GM18870 (cell line): Measurements from ENCODE around the gene ARL2.
"Not testable (repeated sequence)": the region's sequence is repeated elsewhere in the genome, so short reads cannot be mapped to it uniquely, and the experiment has no call there.

ENCODE experiments used
- ATAC-seq: cut with Tn5 transposase; IDR thresholded peaks from one replicate; pipeline ENCODE4 v1.9.1; 2021; ENCODE audit warnings: moderate library complexity; ENCODE audit not compliant: unreplicated experiment

The ARL2 gene

GRCh38 chr11:65003968-65004367 lies 10.0 kb upstream of the ARL2 start:
- not testable (repeated sequence) for ATAC-seq

- ATAC-seq, result no peak
Measured at GRCh38 chr11:65008016-65008415, 5.9 kb upstream of the ARL2 start.

GRCh38 chr11:65008873-65009272 lies 5.1 kb upstream of the ARL2 start:
- ATAC-seq, result no peak

GRCh38 chr11:65013130-65013887 lies 651 bp upstream of the ARL2 start:
- ATAC-seq, result peak; percentile 67

- no peak for ATAC-seq
Measured at GRCh38 chr11:65014726-65015227, 817 bp downstream of the ARL2 start.

DNA sequence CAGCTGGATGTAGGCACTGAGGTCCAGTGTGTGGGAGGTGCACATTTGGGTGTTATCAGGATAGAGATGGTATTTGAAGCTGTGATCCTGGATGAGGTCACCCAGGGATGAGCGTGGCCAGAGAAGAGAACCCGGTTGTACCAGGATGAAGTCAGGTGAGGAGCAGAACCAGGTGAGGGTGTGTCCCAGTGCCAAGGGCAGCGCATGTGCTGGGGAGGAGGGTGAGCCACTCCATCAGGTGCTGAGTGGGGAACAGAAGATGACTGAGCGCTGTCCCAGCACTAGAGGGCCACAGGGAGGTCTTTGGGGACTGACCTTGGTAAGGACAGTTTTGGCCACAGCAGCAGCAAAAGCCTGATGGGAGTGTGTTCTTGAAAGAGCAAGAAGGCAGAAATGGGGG lies 2.7 kb downstream of the ARL2 start:
- ATAC-seq, result no peak

GRCh38 chr11:65017937-65018336 lies 4.0 kb downstream of the ARL2 start:
- no peak for ATAC-seq

DNA sequence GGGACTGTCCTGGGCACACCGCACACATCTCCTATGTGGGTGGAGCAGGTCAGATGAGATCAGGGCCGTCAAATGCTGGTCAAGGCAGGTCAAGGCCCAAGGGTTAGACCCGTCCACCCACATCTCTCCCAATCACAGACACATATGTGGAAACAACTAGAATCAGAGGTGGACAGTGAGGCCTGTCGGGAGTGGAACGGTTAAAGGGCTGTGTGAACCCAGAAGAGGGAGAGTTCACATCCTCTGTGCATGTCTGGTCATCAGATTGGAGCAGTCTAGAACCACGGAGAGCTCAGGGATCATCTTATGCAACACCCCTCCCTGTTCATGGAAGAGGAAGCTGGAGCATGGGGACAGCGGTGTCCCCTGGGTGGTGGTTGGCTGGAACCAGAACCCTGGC lies 5.9 kb downstream of the ARL2 start:
- ATAC-seq, result no peak

DNA sequence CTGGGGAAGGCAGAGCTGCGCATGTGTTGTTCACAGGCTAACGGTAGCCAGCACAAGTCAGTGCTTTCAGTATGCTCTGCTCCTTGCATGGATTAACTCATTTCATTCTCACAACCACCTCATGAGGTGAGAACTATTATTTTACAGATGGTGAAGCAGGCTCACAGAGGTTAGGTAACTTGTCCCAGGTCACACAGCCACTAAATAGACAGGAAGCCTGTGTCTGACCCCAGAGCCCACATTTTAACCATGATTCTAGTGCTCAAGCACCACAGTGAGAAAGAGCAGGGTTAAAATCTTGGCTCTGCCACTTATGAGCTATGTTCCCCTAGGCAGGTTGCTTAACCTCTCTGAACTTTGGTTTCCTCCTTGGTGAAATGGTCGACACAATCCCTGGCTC lies 7.0 kb downstream of the ARL2 start:
- no peak for ATAC-seq

GRCh38 chr11:65021509-65021908 lies 7.5 kb downstream of the ARL2 start:
- no peak for ATAC-seq

DNA sequence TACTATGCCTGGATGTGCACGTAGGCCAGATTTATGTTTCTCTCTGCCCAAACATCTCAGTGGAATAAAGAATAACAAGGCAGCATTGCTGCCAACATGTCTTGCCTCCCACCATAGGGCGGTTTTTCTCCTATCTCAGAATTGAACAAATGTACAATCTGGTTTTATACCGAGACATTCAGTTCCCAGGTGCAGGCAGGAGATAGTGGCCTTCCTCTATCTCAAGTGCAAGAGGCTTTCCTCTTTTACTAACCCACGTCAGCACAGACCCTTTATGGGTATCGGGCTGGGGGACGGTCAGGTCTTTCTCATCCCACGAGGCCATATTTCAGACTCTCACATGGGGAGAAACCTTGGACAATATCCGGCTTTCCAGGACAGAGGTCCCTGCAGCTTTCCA lies 9.5 kb downstream of the ARL2 start:
- ATAC-seq, result not testable (repeated sequence)

GRCh38 chr11:65026810-65027209 lies 12.8 kb downstream of the ARL2 start:
- ATAC-seq, result no peak

DNA sequence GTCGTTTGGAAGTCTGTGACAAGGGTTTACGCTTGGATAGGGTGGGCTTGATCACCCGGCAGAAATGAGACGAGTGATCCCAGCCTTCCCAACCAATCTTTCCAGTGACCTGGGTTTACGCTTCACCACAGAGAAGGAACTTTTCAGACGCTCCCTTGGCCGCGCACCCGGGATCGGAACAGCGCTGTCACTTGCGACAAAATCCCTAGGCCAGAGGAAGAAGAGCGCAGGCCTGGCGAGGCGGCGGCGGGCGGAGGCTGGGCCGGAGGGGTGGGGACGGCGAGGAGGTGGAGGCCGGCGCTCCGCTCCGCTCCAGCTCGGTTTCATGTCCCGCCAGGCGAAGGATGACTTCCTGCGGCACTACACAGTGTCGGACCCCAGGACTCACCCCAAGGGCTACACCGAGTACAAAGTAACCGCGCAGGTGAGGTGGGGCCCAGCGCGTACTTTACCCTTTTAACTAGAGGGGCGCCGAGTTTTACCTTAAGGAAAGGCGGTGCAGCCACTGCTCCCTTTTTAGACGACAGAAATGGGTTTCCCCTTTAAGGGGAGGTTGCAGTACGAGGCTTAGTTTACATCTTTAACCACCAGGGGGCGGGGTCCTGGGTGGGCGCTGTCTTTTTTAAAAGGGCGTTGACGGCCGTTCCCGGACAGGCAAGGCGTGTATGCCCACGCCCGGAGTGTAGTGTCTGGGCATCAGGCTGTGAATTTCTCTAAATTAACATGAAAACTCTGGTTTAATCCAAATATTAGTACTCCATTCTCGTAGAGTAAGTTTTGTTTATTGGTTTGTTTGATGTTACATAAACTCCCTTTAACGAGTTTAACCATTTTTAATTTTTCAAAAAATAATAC lies 13.5 kb downstream of the ARL2 start, which contains the start of gene SNX15:
SNX15 (plus strand) TSS at position 227 of the 855 bp plus-strand sequence; CDS start at position 326, 99 bp downstream.
- peak; percentile 86 for ATAC-seq

- ATAC-seq, result no peak
Measured at GRCh38 chr11:65032216-65032615, 18.3 kb downstream of the ARL2 start.

- no peak for ATAC-seq
Measured at GRCh38 chr11:65034423-65034822, 20.5 kb downstream of the ARL2 start.

DNA sequence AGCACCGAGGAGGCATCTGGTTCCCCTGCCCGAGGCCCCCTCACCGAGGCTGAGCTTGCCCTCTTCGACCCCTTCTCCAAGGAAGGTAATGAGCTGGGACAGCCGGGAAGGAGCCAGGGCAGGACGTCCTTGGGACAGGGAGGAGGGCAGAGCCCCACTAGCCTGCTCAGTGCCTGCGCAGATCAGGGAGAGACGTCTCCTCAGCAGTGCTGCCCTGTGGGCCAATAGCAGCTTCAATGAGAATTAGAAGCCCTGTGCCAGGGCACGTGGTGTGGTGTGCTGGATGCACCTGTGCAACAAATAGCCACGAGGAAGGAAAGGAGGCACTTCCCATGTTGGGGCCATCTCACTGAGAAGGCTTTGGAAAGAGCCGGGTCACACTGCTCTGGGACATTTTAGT lies 21.6 kb downstream of the ARL2 start:
- no peak for ATAC-seq

- ATAC-seq, result no peak
Measured at GRCh38 chr11:65036931-65037330, 23.0 kb downstream of the ARL2 start.

DNA sequence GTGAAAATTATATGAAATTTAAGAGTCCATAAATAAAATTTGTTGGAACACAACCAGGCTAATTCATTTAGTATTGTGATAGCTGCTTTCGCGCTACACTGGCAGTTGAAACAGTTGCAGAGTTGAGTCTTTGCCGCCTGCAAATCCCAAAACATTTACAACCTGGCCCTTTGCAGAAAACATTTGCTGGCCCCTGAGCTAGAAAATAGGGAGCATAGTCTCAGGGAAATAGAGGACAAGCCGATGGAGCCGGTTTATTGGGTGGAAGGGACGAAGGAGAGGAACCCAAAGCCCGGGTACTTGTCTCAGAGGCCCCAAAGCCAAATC lies 26.5 kb downstream of the ARL2 start:
- no peak for ATAC-seq

GRCh38 chr11:65040847-65041622 lies 27.1 kb downstream of the ARL2 start, which contains the start of gene SAC3D1:
Gene SAC3D1, plus strand, starts transcription at chr11:65041210. Its CDS starts 83 bp downstream, at chr11:65041293.
- ATAC-seq, result peak; percentile 67

- no peak for ATAC-seq
Measured at GRCh38 chr11:65042891-65043290, 28.9 kb downstream of the ARL2 start.

DNA sequence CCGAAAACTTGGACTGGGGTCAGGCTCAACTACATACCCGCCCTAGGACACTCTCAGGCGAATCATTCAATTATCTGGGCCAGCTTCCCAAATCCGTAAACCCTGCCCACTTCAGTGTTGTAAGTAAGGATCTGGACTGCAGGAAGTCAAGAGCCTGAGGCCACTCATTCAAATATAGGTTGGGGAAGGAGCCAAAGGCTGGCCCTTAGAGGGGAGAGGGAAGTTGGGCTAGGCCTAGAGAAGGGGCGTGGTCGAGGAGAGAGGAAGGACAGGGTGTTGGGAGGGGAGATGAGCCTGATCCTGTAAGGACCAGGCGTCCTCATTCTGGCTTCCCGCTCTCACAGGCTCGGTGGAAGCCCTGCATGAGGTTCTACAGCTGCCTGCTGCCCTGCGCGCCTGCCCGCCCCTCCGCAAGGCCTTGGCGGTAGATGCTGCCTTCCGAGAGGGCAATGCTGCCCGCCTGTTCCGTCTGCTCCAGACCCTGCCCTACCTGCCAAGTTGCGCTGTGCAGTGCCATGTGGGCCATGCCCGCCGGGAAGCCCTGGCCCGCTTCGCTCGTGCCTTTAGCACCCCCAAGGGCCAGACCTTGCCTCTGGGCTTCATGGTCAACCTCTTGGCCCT lies 30.0 kb downstream of the ARL2 start:
- ATAC-seq, result no peak
